MCF 10A (cell line): ENCODE data around the gene UFC1. TPM values are rescaled to one million over a fixed set of nuclear protein-coding genes. Genes with fewer than 3 reads are reported as not detected.

Source experiments
- BruUV-seq: library from RNA; stranded (reverse); fragments of 400-500 nt; replicated peaks from 2 replicates; lab custom pipeline; 2021; lab: Mats Ljungman, UMichigan
- CTCF ChIA-PET: fragments of 300-600 bp; sonication (Branson Sonifier 250); formaldehyde crosslinking; extraction: SDS; loops from one replicate; lab custom pipeline; 2021; ENCODE audit warnings: antibody characterized with exemption, inconsistent platforms; lab: Yijun Ruan, JAX
- POLR2A ChIA-PET: fragments of 300-600, 350-650 bp; sonication (Branson Sonifier 250); formaldehyde crosslinking; extraction: SDS; loops from one replicate; lab custom pipeline; 2020; ENCODE audit warnings: antibody characterized with exemption, inconsistent platforms; lab: Yijun Ruan, JAX
- DNase-seq: peaks from one replicate; pipeline ENCODE4 v3.0.0-alpha.2; 2018; ENCODE audit not compliant: unreplicated experiment
- H3K27ac Mint-ChIP-seq: one replicate; pipeline ENCODE4 v1.8.0; 2022; ENCODE audit warnings: mild to moderate bottlenecking, low read depth, mixed read lengths; ENCODE audit not compliant: unreplicated experiment
- H3K27me3 Mint-ChIP-seq: one replicate; pipeline ENCODE4 v1.8.0; 2022; ENCODE audit warnings: mixed read lengths; ENCODE audit not compliant: insufficient read depth, unreplicated experiment
- H3K36me3 Mint-ChIP-seq: one replicate; pipeline ENCODE4 v1.8.0; 2022; ENCODE audit warnings: mild to moderate bottlenecking, moderate library complexity, mixed read lengths; ENCODE audit not compliant: insufficient read depth, unreplicated experiment
- H3K4me1 Mint-ChIP-seq: one replicate; pipeline ENCODE4 v1.8.0; 2022; ENCODE audit warnings: mixed read lengths; ENCODE audit not compliant: insufficient read depth, unreplicated experiment
- H3K4me3 Mint-ChIP-seq: one replicate; pipeline ENCODE4 v1.8.0; 2022; ENCODE audit warnings: mild to moderate bottlenecking, moderate library complexity, mixed read lengths; ENCODE audit not compliant: unreplicated experiment
- H3K9me3 Mint-ChIP-seq: one replicate; pipeline ENCODE4 v1.8.0; 2022; ENCODE audit warnings: mixed read lengths; ENCODE audit not compliant: unreplicated experiment
- intact Hi-C: fragments of 100-400 bp; cut with micrococcal nuclease; formaldehyde crosslinking; loops from 2 replicates; pipeline ENCODE4 v1.14.1; 2022
- total RNA-seq: library from RNA; stranded (reverse); gene quantifications from 2 replicates; pipeline ENCODE4 v1.2.3, GENCODE V29; 2022
- TF ChIP-seq, protein P1 (sequence below): fragments of 200-600 bp; IDR thresholded peaks from one replicate; pipeline ENCODE4 v1.8.0; 2022; ENCODE audit warnings: antibody characterized with exemption, mild to moderate bottlenecking; ENCODE audit not compliant: unreplicated experiment

Gene UFC1
- total RNA-seq, 1 experiment from 2014 or later = 125 TPM

DNA sequence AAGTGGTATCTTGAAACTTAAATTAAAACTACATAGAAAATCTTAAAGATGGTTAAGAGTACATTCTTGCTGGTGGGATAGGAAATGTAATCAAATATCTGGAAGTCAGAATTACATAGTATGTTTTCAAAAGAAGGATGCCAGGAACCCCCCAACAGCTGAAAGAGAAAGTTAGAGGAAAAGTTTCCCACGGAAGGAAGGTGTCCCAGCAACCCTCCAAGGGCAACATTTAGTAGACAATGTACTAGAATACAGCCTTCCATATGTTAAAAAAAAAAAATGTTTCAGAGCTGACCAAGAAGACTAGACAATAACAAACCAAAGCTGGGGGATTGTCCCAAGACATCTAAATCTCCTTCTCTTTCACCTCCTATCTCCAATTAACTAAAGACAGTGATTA lies 23.5 kb upstream of the UFC1 start:
- Mint-ChIP-seq H3K4me1 (peaks cover 33% of the 10 kb centered on the region), H3K27ac (no peak overlapping the region), H3K36me3 (peaks cover 56% of the 10 kb centered on the region), H3K27me3 (no peaks in the 10 kb centered on the region), H3K9me3 (no peaks in the 10 kb centered on the region), H3K4me3 (no peak overlapping the region)
- no TSS peak for BruUV-seq
- no peak for DNase-seq
- POLR2A ChIA-PET = interaction anchor here (0.8 to 11.8 kb wide), 7 partner anchors 9 to 117 kb away, joined by 3 to 210 read pairs (median 4); partner anchors contain the start of genes F11R, PPOX and UFC1
- intact Hi-C loops = loop anchor here (10.0 kb wide), 1 partner anchor 85 kb away; the partner anchor contains the start of gene USF1
- TF ChIP-seq, protein P1, sequence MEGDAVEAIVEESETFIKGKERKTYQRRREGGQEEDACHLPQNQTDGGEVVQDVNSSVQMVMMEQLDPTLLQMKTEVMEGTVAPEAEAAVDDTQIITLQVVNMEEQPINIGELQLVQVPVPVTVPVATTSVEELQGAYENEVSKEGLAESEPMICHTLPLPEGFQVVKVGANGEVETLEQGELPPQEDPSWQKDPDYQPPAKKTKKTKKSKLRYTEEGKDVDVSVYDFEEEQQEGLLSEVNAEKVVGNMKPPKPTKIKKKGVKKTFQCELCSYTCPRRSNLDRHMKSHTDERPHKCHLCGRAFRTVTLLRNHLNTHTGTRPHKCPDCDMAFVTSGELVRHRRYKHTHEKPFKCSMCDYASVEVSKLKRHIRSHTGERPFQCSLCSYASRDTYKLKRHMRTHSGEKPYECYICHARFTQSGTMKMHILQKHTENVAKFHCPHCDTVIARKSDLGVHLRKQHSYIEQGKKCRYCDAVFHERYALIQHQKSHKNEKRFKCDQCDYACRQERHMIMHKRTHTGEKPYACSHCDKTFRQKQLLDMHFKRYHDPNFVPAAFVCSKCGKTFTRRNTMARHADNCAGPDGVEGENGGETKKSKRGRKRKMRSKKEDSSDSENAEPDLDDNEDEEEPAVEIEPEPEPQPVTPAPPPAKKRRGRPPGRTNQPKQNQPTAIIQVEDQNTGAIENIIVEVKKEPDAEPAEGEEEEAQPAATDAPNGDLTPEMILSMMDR = no peak
- CTCF ChIA-PET = interaction anchor here (1.1 kb wide), 1 partner anchor 12 kb away, joined by 3 read pairs; no protein-coding TSS in a partner anchor

DNA sequence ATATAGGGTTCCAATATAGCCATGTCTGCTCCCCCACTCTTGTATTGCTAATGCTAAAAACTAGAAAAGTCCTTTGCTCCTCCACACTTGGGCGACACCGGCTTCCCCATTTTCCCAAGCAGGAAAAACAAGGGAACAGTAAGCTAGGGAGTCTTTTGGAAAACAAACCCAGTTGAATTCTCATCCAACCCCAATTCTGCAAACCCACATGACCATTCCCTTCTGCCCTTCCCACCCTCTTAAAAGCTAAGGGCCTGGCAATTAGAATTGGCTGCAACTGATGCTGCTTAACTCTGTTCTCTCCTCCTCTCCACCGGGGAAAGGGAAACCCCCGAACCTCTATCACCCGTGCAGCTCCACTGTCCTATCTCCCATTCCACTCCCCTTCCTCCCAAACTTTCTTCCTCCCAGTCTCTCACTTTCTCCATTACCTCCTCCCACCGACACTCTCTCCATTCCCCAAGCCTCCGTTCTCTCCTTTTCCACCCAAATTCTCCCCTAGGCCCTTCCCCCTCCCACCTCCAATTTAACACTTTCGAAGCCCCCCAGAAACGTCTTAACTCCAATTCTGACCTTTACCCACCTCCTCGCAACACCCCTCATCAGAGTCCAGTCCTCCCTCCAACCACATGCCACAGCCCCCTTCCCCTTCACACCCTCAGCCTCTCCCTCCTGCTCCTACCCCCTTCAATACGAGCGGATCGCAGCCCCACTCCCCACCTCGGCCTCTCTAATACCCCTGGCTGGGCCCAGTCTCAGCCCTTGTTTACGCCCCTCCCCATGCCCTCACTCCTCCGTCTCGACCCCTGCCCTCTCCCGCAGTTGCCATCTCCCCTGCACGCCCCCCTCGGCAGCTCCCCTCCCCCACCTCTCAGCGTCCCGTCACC lies 22.0 kb upstream of the UFC1 start:
- Mint-ChIP-seq H3K27ac (no peak overlapping the region), H3K36me3 (peaks cover 55% of the 10 kb centered on the region), H3K4me1 (peaks cover 30% of the 10 kb centered on the region), H3K9me3 (no peaks in the 10 kb centered on the region), H3K27me3 (no peaks in the 10 kb centered on the region), H3K4me3 (no peak overlapping the region)
- DNase-seq = peak; percentile 34
- TF ChIP-seq, protein P1 = no peak
- CTCF ChIA-PET = interaction anchor here (0.5 to 1.4 kb wide), 7 partner anchors 10 to 296 kb away, joined by 3 to 5 read pairs (median 3); no protein-coding TSS in a partner anchor
- intact Hi-C loops = loop anchor here (1.0 to 10.0 kb wide), 3 partner anchors 16 to 87 kb away; partner anchors contain the start of gene USF1
- BruUV-seq = no TSS peak
- POLR2A ChIA-PET = interaction anchor here (0.6 to 11.8 kb wide), 28 partner anchors 9 to 618 kb away, joined by 3 to 210 read pairs (median 4); partner anchors contain the start of genes DUSP12, F11R, NDUFS2 and PPOX

DNA sequence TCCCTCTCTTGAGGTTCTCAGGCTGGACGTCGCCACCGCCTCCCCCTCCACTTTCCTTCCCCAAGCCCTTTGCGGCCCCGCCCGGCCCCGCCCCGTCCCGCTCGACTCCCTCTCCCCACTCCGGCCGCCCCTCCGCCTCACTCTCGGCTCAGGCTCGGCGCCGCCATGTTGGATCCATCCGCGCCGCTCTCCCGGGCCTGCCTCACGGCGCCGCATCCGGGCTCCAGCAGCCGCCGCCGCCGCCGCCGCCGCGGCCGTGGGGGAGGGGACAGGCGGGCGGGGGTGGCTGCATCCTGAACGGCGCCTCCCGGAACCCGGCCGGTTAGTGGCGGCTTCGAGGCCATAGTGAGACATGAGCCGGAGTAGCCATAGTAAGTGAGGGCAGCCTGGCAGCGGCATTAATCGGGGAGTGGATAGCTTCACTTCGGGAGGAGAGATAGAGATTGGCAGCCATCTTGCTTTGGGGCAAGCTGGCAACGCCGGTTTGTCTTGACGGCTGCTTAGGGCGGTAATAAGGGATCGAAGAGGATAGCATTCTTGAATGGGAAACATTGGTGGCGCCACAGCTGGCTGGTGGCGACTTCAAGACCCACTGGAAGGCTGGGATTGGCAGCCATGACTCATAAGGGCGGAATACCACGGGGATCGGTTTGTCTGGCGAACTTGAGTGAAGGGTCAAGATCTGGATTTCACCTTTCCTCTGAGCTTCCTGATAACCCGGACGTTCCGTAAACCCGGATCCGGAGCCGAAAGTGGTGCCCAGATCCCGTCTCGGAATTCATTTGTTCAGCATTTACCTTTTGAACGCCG lies 21.2 kb upstream of the UFC1 start, which contains the start of gene DEDD:
Gene DEDD, minus strand, starts transcription at position 258 of the 810 bp plus-strand sequence. CDS start 8,205 bp downstream, outside the sequence.
- peaks cover 55% of the 10 kb centered on the region for H3K36me3 Mint-ChIP-seq
- ChIA-PET CTCF (interaction anchor here (0.5 to 1.5 kb wide), 17 partner anchors 10 to 1374 kb away, joined by 3 to 6 read pairs (median 4); partner anchors contain the start of genes NIT1 and PFDN2), POLR2A (interaction anchor here (0.6 to 11.8 kb wide), 41 partner anchors 8 to 867 kb away, joined by 3 to 210 read pairs (median 5); partner anchors contain the start of genes ADAMTS4, B4GALT3, DUSP12 and F11R)
- DNase-seq = peak; percentile 99
- H3K4me1 Mint-ChIP-seq = peaks cover 23% of the 10 kb centered on the region
- H3K4me3 Mint-ChIP-seq = no peak within 1 kb of the TSS
- intact Hi-C loops = loop anchor here (1.0 to 10.0 kb wide), 3 partner anchors 17 to 88 kb away; partner anchors contain the start of gene USF1
- TF ChIP-seq, protein P1 = no peak
- H3K27ac Mint-ChIP-seq = no peak within 1 kb of the TSS
- BruUV-seq = no TSS peak
- no peaks in the 10 kb centered on the region for H3K27me3 Mint-ChIP-seq
- H3K9me3 Mint-ChIP-seq = no peaks in the 10 kb centered on the region
